Skeletal muscle cell (primary cell): ENCODE results near the gene RAD50.
"Not testable (repeated sequence)": the region's sequence is repeated elsewhere in the genome, so short reads cannot be mapped to it uniquely, and the experiment has no call there.

Experiments used
- DNase-seq: peaks from one replicate; pipeline ENCODE4 v3.0.0-alpha.2; 2010; ENCODE audit warnings: low read depth
- H3K4me3 ChIP-seq: 2 replicates; pipeline ENCODE4 v1.5.1; 2011; ENCODE audit warnings: low read depth, mild to moderate bottlenecking, control low read depth, low read length, moderate library complexity

The RAD50 gene

GRCh38 chr5:132621699-132622098 lies 64.9 kb downstream of the RAD50 start:
- DNase-seq: no peak
- H3K4me3 ChIP-seq: no peak overlapping the region

GRCh38 chr5:132622608-132623007 lies 65.8 kb downstream of the RAD50 start:
- H3K4me3 ChIP-seq: no peak overlapping the region
- no peak for DNase-seq

- DNase-seq: no peak
- no peak overlapping the region for H3K4me3 ChIP-seq
These were observed 70.7 kb downstream of the RAD50 start for GRCh38 chr5:132627470-132627869.

- no peak for DNase-seq
- H3K4me3 ChIP-seq: no peak overlapping the region
These were observed 72.0 kb downstream of the RAD50 start for GRCh38 chr5:132628814-132629213.

- no peak overlapping the region for H3K4me3 ChIP-seq
These were observed 72.6 kb downstream of the RAD50 start for GRCh38 chr5:132629230-132629944.

GRCh38 chr5:132633587-132633986 lies 76.8 kb downstream of the RAD50 start:
- H3K4me3 ChIP-seq, DNase-seq: not testable (repeated sequence)

More at GRCh38 chr5:132629230-132629944, 72.6 kb downstream of the RAD50 start:
- DNase-seq: no peak

- H3K4me3 ChIP-seq: no peak overlapping the region
- DNase-seq: no peak
These were observed 79.1 kb downstream of the RAD50 start for GRCh38 chr5:132635873-132636272.

GRCh38 chr5:132637241-132637640 lies 80.5 kb downstream of the RAD50 start:
- no peak for DNase-seq
- no peak overlapping the region for H3K4me3 ChIP-seq

GRCh38 chr5:132639706-132640130 lies 82.9 kb downstream of the RAD50 start:
- no peak for DNase-seq
- H3K4me3 ChIP-seq: no peak overlapping the region

GRCh38 chr5:132640613-132641012 lies 83.8 kb downstream of the RAD50 start:
- H3K4me3 ChIP-seq: no peak overlapping the region
- no peak for DNase-seq

- DNase-seq: no peak
- no peak overlapping the region for H3K4me3 ChIP-seq
These were observed 84.5 kb downstream of the RAD50 start for GRCh38 chr5:132641241-132641723.

GRCh38 chr5:132641841-132642240 lies 85.1 kb downstream of the RAD50 start:
- no peak overlapping the region for H3K4me3 ChIP-seq
- no peak for DNase-seq

GRCh38 chr5:132644177-132644576 lies 87.4 kb downstream of the RAD50 start:
- no peak overlapping the region for H3K4me3 ChIP-seq
- no peak for DNase-seq

- H3K4me3 ChIP-seq: no peak overlapping the region
- no peak for DNase-seq
These were observed 89.9 kb downstream of the RAD50 start for GRCh38 chr5:132646583-132647266.

- DNase-seq: no peak
These were observed 90.7 kb downstream of the RAD50 start for GRCh38 chr5:132647473-132647872.

GRCh38 chr5:132648355-132648754 lies 91.6 kb downstream of the RAD50 start:
- DNase-seq: no peak

More at GRCh38 chr5:132647473-132647872, 90.7 kb downstream of the RAD50 start:
- no peak overlapping the region for H3K4me3 ChIP-seq

GRCh38 chr5:132651838-132652469 lies 95.2 kb downstream of the RAD50 start:
- no peak for DNase-seq
- no peak overlapping the region for H3K4me3 ChIP-seq

More at GRCh38 chr5:132648355-132648754, 91.6 kb downstream of the RAD50 start:
- no peak overlapping the region for H3K4me3 ChIP-seq

GRCh38 chr5:132653716-132654115 lies 96.9 kb downstream of the RAD50 start:
- DNase-seq: no peak
- H3K4me3 ChIP-seq: no peak overlapping the region

- H3K4me3 ChIP-seq: peak overlapping the region; percentile 45
- DNase-seq: no peak
These were observed 99.3 kb downstream of the RAD50 start for GRCh38 chr5:132655821-132656773.
